ENCODE data around the gene TAS2R14.

The TAS2R14 gene

DNA sequence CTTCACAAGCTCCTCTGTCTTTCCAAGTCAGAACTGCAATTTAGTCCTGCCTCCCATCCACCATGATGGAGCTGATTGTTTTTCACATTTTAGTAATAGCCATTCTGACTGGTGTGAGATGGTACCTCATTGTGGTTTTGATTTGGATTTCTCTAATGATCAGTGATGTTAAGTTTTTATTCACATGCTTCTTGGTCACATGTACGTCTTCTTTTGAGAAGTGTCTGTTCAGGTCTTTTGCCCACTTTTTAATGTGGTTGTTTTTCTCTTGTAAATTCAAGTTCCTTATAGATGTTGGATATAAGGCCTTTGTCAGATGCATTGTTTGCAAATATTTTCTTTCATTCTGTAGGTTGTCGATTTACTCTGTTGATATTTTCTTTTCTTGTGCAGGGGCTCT, 4.1 kb upstream of the TAS2R14 start:
- no peak for DNase-seq (ENCODE audit: low spot score)
- TF ChIP-seq, protein P1, sequence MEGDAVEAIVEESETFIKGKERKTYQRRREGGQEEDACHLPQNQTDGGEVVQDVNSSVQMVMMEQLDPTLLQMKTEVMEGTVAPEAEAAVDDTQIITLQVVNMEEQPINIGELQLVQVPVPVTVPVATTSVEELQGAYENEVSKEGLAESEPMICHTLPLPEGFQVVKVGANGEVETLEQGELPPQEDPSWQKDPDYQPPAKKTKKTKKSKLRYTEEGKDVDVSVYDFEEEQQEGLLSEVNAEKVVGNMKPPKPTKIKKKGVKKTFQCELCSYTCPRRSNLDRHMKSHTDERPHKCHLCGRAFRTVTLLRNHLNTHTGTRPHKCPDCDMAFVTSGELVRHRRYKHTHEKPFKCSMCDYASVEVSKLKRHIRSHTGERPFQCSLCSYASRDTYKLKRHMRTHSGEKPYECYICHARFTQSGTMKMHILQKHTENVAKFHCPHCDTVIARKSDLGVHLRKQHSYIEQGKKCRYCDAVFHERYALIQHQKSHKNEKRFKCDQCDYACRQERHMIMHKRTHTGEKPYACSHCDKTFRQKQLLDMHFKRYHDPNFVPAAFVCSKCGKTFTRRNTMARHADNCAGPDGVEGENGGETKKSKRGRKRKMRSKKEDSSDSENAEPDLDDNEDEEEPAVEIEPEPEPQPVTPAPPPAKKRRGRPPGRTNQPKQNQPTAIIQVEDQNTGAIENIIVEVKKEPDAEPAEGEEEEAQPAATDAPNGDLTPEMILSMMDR (IDR thresholded peaks at IDR 0.05; ENCODE audit: extremely low read depth, insufficient read depth, missing control alignments), result no peak
- in situ Hi-C loops (cut with MboI; ENCODE audit: low pct_unique_long_range_greater_than_20kb, low sequenced_read_pairs, unreplicated experiment), result no loop called here

DNA sequence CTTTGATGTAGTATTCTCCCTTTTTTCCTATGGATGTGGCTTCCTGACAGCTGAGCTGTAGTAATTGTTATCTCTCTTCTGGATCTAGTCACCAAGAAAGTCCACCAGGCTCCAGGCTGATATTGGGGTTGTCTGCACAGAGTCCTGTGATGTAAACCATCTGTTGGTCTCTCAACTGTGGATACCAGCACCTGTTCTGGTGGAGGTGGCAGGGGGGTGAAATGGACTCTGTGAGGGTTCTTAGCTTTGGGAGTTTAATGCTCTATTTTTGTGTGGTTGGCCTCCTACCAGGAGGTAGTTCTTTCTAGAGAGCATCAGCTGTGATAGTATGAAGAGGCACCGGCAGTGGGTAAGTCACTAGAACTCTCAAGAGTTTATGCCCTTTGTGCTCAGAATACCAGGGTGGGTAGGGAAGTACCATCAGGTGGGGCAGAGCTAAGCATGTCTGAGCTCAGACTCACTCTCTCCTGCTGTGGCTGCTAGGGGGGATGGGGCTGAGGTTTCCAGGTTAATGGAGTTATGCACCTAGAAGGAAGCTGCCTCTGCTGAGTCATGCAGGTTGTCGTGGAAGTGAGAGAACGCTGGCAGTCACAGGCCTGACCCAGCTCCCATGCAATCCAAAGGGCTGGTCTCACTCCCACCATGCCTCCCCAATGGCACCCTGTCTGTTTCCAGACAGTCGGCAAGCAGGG, 3.0 kb upstream of the TAS2R14 start:
- DNase-seq (ENCODE audit: low spot score), result no peak
- TF ChIP-seq, protein P1 (IDR thresholded peaks at IDR 0.05; ENCODE audit: extremely low read depth, insufficient read depth, missing control alignments), result no peak
- in situ Hi-C loops (cut with MboI; ENCODE audit: low pct_unique_long_range_greater_than_20kb, low sequenced_read_pairs, unreplicated experiment), result no loop called here

DNA sequence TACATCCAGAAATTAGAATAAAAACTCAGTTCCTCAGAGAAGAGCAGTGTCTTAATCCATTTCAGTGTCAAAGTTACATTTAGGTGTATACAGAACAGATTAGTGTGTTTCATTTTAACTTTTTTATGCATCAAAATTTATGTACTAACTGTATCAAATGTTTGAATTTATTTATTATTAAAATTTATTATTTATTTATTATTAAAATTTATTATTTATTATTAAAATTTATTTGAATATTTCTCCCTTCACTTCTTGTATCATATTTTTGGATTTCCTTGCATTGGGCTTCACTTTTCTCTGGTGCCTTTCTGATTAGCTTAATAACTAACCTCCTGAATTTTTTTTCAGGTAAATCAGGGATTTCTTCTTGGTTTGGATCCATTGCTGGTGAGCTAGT, 2.3 kb upstream of the TAS2R14 start:
- TF ChIP-seq, protein P1 (IDR thresholded peaks at IDR 0.05; ENCODE audit: extremely low read depth, insufficient read depth, missing control alignments), result no peak
- no peak for DNase-seq (ENCODE audit: low spot score)
- in situ Hi-C loops (cut with MboI; ENCODE audit: low pct_unique_long_range_greater_than_20kb, low sequenced_read_pairs, unreplicated experiment), result no loop called here

DNA sequence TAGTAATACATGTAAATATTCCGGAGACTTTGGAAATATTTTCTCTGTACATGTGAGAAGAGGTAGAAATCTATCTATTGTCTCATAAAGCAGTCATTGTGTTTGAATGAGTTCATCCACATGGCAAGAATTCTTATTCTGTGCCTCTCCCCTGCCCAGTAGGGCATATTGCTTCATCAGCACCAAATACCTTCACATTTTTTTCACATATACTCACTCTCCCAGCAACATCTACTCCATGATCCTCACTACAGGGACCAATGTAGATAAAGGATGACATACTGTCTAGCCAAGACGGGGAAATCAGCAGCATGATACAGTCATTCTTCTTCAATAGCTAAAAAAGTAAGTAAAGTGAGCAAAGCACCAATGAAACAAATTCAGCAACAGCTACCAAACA, 1.3 kb upstream of the TAS2R14 start:
- TF ChIP-seq, protein P1 (IDR thresholded peaks at IDR 0.05; ENCODE audit: extremely low read depth, insufficient read depth, missing control alignments), result no peak
- in situ Hi-C loops (cut with MboI; ENCODE audit: low pct_unique_long_range_greater_than_20kb, low sequenced_read_pairs, unreplicated experiment), result no loop called here
- DNase-seq (ENCODE audit: low spot score), result no peak

DNA sequence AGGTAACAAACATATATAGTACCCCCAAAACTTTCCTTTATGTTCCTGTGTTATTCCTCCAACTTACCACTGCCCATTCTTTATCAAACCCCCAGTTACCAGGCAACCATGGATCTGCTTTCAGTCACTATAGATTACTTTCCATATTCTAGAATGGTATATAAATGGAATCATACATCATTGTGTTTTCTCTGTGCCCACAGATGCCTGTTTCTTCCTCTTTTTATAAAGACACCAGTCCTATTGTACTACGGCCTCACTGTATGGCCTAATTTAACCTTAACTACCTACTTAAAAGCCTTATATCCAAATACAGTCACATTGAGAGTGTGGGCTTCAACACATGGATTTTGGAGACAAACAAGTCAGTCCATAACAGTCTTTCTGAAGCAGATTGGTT, 2.6 kb downstream of the TAS2R14 start:
- TF ChIP-seq, protein P1 (IDR thresholded peaks at IDR 0.05; ENCODE audit: extremely low read depth, insufficient read depth, missing control alignments), result no peak
- DNase-seq (ENCODE audit: low spot score), result no peak
- in situ Hi-C loops (cut with MboI; ENCODE audit: low pct_unique_long_range_greater_than_20kb, low sequenced_read_pairs, unreplicated experiment), result no loop called here

DNA sequence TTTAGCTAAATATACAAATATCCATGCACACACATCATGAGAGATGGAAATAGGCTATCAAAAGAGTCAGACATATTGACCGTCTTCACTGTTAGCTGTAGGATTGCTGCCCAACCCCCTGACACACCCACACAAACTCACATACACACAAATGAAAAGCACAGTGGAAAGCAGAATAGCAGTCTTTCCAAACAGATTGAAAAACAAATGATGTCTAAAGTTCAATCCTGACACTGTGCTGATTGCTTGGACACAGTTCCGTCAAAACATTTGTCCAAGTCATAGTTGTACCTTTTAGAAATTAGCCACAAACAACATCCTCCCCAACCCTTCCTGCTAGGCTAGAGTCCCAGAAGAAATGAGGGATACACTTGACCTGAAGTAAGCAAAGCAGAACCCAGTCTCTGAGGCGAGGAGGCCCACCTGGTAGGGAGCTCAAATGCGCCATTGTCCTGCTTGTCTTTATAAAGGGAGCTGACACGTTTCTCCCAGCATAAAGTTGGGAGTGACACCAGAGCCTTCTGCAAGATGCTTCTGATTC, 10.2 kb downstream of the TAS2R14 start, which contains the start of gene PRH2:
PRH2 (plus strand) TSS at position 491 of the 541 bp plus-strand sequence; CDS start at position 529, 38 bp downstream.
- no peak for DNase-seq (ENCODE audit: low spot score)
- TF ChIP-seq, protein P1 (IDR thresholded peaks at IDR 0.05; ENCODE audit: extremely low read depth, insufficient read depth, missing control alignments), result no peak
- in situ Hi-C loops (cut with MboI; ENCODE audit: low pct_unique_long_range_greater_than_20kb, low sequenced_read_pairs, unreplicated experiment), result no loop called here
